Thyroid gland (tissue), 4 donors: ENCODE results near the gene TLR8.

Source experiments
- CTCF ChIP-seq, 6 experiments: fragments of 200-600 bp in 3 of 6; fragments of 450-650 bp in 3 of 6; sonication (generic) in 3 of 6; IDR thresholded peaks; one replicate each; pipeline ENCODE4 v1.5.1; 2016 to 2019; ENCODE audit warnings: antibody characterized with exemption in 6 of 6, mild to moderate bottlenecking in 2 of 6, inconsistent platforms in 1 of 6, moderate library complexity in 1 of 6
- POLR2A ChIP-seq, 2 donors: fragments of 450-650 bp; IDR thresholded peaks; one replicate each; pipeline ENCODE4 v1.6.1; 2017; ENCODE audit warnings: antibody characterized with exemption in 2 of 2, mild to moderate bottlenecking in 2 of 2, moderate library complexity in 1 of 2

- TF ChIP-seq CTCF (IDR thresholded peaks at IDR 0.05) (no peak), POLR2A (IDR thresholded peaks at IDR 0.05) (no peak)
These were observed 31.8 kb upstream of the TLR8 start for GRCh38 chrX:12874581-12874980.
